ENCODE measurements around the gene CLTCL1.
"Not testable (repeated sequence)": the region's sequence is repeated elsewhere in the genome, so short reads cannot be mapped to it uniquely, and the experiment has no call there.

The CLTCL1 gene

GRCh38 chr22:19290400-19291217, 910 bp downstream of the CLTCL1 start:
- no peak for DNase-seq (ENCODE audit: low spot score)

GRCh38 chr22:19289475-19290161, 1.9 kb downstream of the CLTCL1 start:
- no peak for DNase-seq (ENCODE audit: low spot score)

GRCh38 chr22:19287889-19288288, 3.6 kb downstream of the CLTCL1 start:
- DNase-seq (ENCODE audit: low spot score): no peak

DNA sequence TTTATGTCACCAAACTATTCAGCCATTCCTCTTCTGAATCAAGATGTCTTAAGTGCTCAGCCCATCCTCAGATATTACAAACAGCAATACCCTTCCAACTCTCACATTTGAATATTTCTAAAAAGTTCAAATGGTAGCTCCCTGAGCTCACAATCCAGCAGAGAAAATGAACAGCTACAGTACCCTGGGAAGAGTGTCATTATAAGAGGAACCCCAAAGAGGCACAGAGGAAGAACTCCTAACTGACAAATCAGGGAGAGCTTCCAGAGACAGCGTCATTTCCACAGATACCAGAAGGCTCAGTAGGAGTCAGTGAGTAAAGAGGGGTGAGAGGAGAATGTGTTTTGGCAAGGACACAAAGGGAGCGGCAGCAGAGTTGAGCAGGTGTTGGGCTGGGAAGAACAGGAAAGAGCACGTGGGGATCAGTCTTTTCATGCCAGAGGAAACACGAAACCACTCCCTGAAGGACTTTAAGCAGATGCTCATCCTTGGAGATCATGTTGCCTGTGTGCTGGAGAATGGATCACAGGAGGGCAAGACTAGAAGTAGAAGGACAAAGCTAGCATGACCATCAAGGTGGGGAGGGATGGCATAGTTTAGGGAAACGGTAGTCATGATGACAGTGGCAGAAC, 4.3 kb downstream of the CLTCL1 start:
- DNase-seq (ENCODE audit: low spot score): no peak

- no peak for DNase-seq (ENCODE audit: low spot score)
These were observed 5.7 kb downstream of the CLTCL1 start for GRCh38 chr22:19285831-19286230.

GRCh38 chr22:19279143-19279542, 12.4 kb downstream of the CLTCL1 start:
- not testable (repeated sequence) for DNase-seq (ENCODE audit: low spot score)

GRCh38 chr22:19277785-19278184, 13.7 kb downstream of the CLTCL1 start:
- no peak for DNase-seq (ENCODE audit: low spot score)

DNA sequence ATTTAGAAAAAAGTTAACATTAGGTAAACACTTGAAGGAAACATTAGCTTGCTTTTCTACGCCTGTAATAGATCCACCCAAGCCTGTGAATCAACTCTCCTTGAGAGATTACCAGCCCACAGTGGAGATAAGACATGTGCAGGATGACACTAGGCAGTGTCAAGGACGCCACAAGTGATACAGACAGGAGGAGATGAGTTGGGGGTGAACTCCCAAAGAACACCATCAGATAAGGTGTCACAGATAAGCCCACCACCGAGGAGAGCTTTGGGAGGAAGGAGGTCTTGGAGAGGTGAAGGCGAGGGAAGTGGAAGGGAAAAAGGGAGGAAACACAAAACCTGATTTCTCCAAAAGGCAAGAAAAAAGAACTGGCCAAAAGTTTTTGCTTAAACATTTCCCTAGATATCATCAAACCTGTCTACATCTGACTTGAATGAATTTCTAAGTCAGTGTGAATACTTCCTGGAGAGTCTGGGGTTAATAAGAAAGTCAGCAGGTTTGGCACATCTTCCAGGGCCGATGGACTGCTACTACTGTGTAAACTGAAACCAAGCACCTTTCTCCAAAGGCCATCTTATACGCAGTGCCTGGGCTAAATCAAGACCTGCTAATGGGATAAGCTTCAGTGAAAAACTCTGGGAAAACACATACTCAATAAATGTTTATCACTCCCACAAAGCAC, 15.5 kb downstream of the CLTCL1 start:
- no peak for DNase-seq (ENCODE audit: low spot score)

DNA sequence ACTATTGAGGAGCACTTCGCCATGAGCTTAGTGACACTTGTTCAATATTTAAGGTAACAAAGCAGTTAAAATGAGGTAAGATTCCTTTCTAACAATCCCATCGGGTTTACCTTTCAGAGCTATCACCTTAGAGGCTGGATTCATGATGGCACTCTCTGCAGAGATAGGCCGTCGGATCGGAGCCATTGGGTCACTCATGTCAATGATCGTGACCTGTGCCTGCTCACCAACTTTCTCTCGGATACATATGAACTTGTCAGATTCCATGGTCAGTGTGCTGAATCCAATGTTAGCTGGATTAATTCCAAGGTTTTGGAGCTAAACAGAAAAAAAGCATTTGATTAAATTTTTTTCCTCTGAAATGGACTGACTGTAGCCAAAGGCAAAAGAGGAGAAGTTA, 16.0 kb downstream of the CLTCL1 start:
- DNase-seq (ENCODE audit: low spot score): no peak

- DNase-seq (ENCODE audit: low spot score): no peak
These were observed 16.4 kb downstream of the CLTCL1 start for GRCh38 chr22:19275104-19275503.

GRCh38 chr22:19271856-19272535, 19.5 kb downstream of the CLTCL1 start:
- no peak for DNase-seq (ENCODE audit: low spot score)

- DNase-seq (ENCODE audit: low spot score): no peak
These were observed 20.2 kb downstream of the CLTCL1 start for GRCh38 chr22:19271273-19271855.

DNA sequence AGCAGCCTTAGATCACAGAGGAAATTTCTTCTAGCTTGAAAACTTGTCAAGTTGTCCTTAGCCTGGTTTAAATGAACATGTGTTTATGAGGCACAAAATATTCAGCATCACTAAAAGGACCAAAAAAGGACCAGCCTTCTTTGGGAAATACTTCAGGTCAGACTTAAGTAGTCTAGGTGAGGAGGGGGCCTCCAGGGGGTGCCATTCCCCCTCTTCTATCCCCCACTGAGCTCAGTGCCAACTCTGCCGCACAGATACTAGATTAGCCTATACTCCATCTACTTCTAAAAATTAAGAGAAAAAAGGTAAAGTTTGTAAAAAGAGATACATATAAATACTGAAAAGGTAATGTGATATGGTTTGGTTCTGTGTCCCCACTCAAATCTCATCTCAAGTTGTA, 20.6 kb downstream of the CLTCL1 start:
- DNase-seq (ENCODE audit: low spot score): no peak

DNA sequence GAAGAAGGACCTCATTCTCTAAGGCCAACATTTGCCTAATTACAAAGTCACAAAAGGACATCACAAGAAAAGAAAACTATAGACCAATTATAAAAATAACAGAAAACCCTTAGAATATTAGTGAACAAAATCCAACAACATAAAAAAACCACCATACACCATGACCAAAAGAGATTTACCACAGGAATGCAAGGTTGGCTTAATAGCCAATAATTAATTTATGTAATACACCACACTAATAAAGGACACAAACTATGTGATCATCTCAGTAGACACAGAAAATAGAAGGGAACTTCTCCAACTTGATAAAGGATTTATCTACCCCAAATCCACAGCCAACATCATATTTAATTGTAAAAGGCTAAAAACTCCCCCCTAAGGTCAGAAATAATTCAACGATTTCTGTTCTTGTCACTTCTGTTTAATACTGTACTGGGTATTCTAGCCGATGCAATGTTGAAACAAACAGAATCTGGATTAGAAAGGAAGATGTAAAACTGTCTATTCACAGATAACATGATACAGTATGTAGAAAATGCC, 24.9 kb downstream of the CLTCL1 start:
- DNase-seq (ENCODE audit: low spot score): no peak

DNA sequence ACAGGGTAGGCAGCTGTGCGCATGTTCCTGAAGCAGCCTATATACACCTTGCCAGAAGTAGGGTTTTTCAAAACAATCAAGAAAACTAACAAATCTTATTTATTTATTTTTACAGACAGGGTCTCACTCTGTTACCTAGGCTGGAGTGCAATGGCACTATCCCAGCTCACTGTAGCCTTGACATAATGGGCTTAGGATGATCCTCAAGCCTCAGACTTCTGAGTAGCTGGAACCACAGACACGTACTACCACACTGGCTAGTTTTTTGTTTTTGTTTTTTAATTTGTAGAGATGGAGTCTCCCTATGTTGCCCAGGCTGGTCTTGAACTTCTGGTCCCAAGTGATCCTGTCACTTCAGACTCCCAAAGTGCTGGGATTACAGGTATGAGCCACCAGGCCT, 25.7 kb downstream of the CLTCL1 start:
- no peak for DNase-seq (ENCODE audit: low spot score)

DNA sequence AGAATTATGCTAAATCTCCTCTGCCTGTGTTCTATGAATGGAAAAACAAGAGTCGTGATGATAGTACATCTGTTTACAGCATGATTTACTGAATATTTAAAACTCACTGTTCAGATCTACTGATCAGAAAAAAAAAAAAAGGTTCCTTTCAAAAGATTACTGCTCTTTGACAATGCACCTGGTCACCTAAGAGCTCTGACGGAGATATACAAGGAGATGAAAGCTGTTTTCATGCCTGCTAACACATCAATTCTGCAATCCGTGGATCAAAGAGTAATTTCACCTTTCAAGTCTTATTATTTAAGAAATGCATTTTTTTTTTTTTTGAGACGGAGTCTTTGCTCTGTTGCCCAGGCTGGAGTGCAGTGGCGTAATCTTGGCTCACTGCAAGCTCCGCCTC, 30.7 kb downstream of the CLTCL1 start:
- DNase-seq (ENCODE audit: low spot score): no peak

- DNase-seq (ENCODE audit: low spot score): no peak
These were observed 31.3 kb downstream of the CLTCL1 start for GRCh38 chr22:19260194-19260593.

DNA sequence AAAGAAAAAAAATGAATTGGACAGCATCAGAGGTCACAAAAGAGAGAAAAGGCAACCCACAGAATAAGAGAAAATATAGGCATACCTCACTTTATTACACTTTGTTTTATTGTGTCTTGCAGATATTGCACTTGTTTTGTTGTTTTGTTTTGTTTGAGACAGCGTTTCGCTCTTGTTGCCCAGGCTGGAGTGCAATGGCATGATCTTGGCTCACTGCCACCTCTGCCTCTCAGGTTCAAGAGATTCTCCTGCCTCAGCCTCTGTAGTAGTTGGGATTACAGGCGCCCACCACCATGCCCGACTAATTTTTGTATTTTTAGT, 32.6 kb downstream of the CLTCL1 start:
- DNase-seq (ENCODE audit: low spot score): not testable (repeated sequence)

DNA sequence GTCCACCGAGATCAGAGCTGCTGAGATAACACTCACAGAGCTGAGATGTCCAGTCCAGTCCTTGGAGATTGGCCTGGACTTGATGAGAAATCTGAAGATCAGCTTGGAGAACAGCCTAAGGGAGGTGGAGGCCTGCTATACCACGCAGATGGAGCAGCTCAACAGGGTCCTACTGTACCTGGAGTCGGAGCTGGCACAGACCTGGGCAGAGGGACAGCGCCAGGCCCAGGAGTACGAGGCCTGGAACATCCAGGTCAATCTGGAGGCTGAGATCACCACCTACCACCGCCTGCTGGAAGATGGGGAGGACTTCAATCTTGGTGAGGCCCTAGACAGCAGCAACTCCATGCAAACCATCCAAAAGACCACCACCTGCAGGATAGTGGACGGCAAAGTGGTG, 33.1 kb downstream of the CLTCL1 start:
- no peak for DNase-seq (ENCODE audit: low spot score)

- DNase-seq (ENCODE audit: low spot score): not testable (repeated sequence)
These were observed 35.2 kb downstream of the CLTCL1 start for GRCh38 chr22:19256362-19256761.

GRCh38 chr22:19253143-19253542, 38.4 kb downstream of the CLTCL1 start:
- DNase-seq (ENCODE audit: low spot score): no peak
